HG03378 (cell line): Measurements from ENCODE around the gene TOR2A.
"Not testable (repeated sequence)": the region's sequence is repeated elsewhere in the genome, so short reads cannot be mapped to it uniquely, and the experiment has no call there.

Source experiments
- ATAC-seq: cut with Tn5 transposase; IDR thresholded peaks from one replicate; pipeline ENCODE4 v1.9.1; 2021; ENCODE audit warnings: mild to moderate bottlenecking, moderate library complexity; ENCODE audit not compliant: unreplicated experiment

The TOR2A gene

DNA sequence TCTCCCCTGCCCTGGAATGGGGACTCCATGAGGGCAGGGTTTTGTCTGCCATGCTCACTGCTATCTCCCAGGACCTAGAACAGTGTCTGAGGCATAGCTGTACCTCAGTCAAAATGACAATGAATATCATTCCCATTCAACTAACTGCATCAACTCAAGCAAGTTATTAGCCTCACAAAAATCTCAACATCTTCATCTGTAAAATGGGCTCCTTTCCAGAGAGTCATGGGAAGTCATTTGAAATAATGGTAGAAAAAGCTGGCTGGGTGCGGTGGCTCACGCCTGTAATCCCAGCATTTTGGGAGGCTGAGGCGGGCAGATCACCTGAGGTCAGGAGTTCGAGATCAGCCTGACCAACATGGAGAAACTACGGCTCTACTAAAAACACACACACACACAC is 34.0 kb upstream of the TOR2A start:
- no peak for ATAC-seq

DNA sequence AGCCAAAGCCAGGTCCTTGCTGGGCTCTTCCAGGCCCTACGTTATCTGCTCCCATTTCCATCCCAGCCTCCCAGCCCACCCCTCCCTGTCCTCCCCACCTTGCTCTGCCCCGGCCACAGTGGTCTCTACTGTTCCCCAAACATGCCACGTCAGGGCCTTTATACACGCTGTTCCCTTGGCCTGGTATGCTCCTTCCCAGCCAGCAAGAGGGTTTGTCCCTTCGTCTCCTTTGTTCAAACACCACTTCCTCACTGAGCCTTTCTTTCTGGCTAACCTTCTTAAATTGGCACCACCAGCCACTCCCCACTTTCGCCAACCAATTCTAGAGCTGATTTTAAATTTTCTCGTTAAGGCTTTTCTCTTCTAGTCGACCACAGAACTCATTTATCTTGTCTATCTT is 33.6 kb upstream of the TOR2A start:
- ATAC-seq, result no peak

- no peak for ATAC-seq
Observed at GRCh38 chr9:127767909-127768331, 32.8 kb upstream of the TOR2A start.

DNA sequence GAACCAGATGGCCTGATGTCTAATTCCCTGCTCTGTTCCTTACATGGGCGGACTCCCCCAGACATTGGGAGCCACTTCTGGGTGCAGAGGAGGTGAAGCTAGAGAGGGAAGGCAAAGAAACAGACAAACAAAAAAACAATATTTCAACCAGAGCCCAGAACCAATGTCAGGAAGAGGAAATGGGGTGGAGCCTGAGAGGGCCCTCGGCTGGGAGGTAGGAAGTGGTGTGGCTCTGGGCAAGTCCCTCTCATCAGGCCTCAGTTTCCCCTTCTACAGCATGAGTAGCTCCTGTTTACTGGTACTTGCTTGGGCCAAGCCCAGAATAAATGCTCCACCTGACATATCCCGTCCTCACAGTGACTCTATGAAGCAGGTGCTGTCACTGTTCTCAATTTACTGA is 32.3 kb upstream of the TOR2A start:
- ATAC-seq, result no peak

GRCh38 chr9:127765418-127765817 is 30.3 kb upstream of the TOR2A start:
- no peak for ATAC-seq

GRCh38 chr9:127763918-127764384 is 28.9 kb upstream of the TOR2A start:
- no peak for ATAC-seq

- ATAC-seq, result no peak
Observed at GRCh38 chr9:127762111-127762676, 27.1 kb upstream of the TOR2A start.

DNA sequence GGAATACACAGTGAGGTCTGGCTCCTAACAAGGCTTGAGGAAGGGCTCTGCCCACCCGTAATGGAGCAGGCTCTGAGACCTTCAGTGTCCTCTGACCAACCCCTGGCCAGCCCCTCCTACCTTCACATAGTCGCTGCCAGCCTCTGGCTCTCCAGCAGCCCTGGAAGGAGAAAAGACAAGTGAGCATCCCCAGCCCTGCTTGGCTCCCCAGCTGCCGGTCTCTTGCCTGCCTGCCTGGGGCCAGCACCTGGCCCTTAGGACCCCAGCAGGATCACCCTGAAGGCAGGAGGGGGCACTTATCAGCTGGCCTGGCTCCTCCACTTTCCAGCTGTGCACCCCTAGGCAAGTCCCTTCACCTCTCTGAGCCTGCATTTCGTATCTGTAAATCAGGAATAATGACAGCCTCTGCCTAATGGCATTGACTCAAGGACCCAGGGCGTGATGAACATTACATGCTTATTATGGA is 26.4 kb upstream of the TOR2A start:
- no peak for ATAC-seq

- ATAC-seq, result no peak
Observed at GRCh38 chr9:127761061-127761460, 26.0 kb upstream of the TOR2A start.

DNA sequence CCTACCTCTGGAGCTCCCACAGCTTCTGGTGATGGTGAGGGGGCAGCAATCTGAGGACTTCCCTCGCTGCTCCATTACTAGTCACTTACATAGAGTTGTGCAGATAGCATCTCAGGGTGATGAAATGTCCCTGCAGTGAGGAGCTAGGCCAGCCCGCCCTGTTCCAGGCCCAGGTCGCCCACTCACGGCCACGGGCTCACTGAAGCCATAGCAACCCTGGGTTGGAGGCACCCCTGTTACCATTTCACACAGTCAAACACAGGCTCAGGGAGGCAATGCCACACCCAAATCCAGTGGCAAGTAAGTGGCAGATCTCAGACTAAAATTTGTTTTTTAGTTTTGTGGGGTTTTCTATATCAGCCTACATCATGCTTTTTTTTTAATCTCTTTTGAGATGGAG is 23.7 kb upstream of the TOR2A start:
- ATAC-seq, result no peak

DNA sequence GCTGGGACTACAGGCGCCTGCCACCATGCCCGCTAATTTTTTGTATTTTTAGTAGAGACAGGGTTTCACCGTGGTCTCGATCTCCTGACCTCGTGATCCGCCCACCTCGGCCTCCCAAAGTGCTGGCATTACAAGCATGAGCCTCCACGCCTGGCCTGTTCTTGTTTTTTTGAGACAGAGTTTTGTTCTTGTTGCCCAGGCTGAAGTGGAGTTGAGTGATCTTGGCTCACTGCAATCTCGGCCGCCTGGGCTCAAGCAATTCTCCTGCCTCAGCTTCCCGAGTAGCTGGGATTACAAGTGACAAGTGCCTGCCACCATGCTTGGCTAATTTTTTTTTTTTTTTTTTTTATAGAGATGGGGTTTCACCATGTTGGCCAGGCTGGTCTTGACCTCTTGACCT is 21.7 kb upstream of the TOR2A start:
- not testable (repeated sequence) for ATAC-seq

GRCh38 chr9:127756233-127756632 is 21.1 kb upstream of the TOR2A start:
- no peak for ATAC-seq

GRCh38 chr9:127755061-127756060 is 20.3 kb upstream of the TOR2A start:
- ATAC-seq, result no peak

GRCh38 chr9:127754099-127755060 is 19.3 kb upstream of the TOR2A start:
- no peak for ATAC-seq

DNA sequence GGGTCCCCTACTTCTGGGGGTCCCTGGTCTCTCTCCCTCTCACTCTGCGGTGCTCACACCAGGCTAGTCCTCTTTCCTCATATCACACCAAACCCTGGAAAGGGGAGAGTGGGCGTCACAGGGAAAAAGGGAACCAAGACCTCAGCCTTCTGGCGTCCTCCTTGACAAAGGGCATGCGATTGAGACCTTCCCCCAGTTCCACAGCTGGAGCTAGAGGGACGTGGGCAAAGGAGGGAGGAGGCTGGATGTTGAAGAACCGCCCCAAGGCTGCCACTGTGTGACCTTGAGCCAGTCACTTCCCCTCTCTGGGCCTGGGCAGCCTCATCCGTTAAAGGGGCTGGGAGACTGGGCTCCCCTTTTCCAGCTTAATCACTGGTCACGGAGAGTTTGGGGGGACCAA is 18.5 kb upstream of the TOR2A start:
- ATAC-seq, result no peak

DNA sequence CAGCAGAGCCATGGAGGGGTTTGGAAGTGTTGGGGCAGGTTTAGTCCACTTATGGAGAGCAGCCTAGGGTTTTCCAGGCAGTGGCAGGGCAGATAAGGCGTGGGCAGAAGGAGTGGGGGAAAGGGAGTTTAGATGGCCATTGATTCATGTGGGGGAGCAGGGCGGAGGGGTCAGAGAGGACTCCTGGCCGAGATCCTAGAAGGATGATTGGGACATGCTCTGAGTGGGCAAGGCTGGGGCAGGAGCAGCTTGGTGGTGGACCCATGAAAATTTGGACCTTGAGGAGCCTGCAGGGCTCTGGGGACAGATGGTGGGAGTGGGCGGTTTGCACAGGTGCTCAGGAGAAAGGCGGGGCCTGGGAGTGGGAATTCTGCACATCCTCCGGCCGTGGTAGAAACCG is 18.1 kb upstream of the TOR2A start:
- ATAC-seq, result no peak

DNA sequence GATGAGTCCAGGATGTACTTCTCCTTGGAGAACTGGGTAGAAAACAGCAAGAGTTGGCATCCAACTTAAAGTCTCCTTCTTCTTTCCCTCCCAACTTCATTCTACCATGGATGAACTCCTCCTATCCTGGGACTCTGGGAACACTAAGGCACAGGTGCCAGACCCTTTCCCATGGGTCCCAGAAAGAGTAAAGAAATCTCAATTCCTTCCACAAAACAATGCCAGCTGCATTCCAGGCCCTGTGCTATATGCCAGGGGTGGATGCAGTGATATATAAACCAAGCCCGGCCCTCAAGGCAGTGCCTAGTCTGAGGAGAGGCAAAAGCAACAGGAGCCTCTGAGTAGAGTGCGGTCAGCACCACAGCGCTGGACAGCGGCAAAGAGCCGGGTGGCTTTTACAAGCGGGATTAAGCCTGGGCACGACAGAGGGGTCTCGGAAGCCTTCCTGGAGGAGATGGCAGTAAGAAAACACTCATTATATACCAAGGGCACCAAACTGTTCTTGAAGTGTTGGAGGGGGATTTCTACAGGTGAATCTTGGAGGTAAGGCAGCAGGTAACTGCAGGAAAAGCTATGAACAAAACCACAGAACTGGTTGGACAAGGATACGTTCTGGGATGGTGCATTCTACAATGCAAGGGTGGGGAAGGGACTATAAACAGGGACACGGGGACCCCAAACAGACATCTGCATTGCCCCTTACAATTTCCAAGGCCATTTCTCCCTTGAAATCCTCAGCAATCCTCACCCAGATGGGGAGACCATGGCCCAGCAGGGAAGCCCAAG is 16.4 kb upstream of the TOR2A start:
- ATAC-seq, result no peak

- no peak for ATAC-seq
Observed at GRCh38 chr9:127749090-127749787, 14.1 kb upstream of the TOR2A start.

- ATAC-seq, result no peak
Observed at GRCh38 chr9:127746959-127747569, 12.0 kb upstream of the TOR2A start.
